Measurements from ENCODE around the gene REPIN1. TPM values are rescaled to one million over a fixed set of nuclear protein-coding genes. Genes with fewer than 3 reads are reported as not detected.
A peak's percentile ranks its signal among the peaks of the same experiment; 100 is the strongest.

Gene REPIN1
- total and polyA plus RNA-seq, 10 donors = 47.9 to 126 (median 111) TPM

- Histone ChIP-seq H3K4me3 (no peak overlapping the region), H3K36me3 (peaks cover 0 to 53% (median 23%) of the 10 kb centered on the region in 6 donors), H3K27me3 (replicated peaks in 1 of 7) (peaks cover 0 to 7% (median 2%) of the 10 kb centered on the region in 7 donors), H3K9me3 (no peaks in the 10 kb centered on the region), H3K27ac (peak overlapping the region in 4 of 8 donors; percentile 17 to 51 (median 28)), H3K4me1 (peaks cover 0 to 34% (median 15%) of the 10 kb centered on the region in 6 donors)
- DNase-seq = no peak
- 71 to 84% (median 79%) methylated on average over 7 of the region's 7 CpGs for WGBS, 5 donors
- TF ChIP-seq POLR2AphosphoS5 (IDR thresholded peaks at IDR 0.05) = no peak
- TF ChIP-seq POLR2A (IDR thresholded peaks at IDR 0.05) = no peak
- no peak for TF ChIP-seq CTCF (IDR thresholded peaks at IDR 0.05 in 8 of 11, conservative IDR thresholded peaks at IDR 0.05 in 3 of 11)
- intact Hi-C loops (cut with DNase I; ENCODE audit: low total_unique reads) = no loop called here
Measured at GRCh38 chr7:150335108-150335773, 33.4 kb upstream of the REPIN1 start.

- H3K4me1 ChIP-seq = peaks cover 0 to 39% (median 20%) of the 10 kb centered on the region in 6 donors
- intact Hi-C loops (cut with DNase I; ENCODE audit: low total_unique reads) = no loop called here
- H3K27me3 ChIP-seq (replicated peaks in 1 of 7) = peaks cover 0 to 12% (median 7%) of the 10 kb centered on the region in 7 donors
- no peak for TF ChIP-seq POLR2A (IDR thresholded peaks at IDR 0.05)
- TF ChIP-seq CTCF (IDR thresholded peaks at IDR 0.05 in 8 of 11, conservative IDR thresholded peaks at IDR 0.05 in 3 of 11) = no peak
- TF ChIP-seq POLR2AphosphoS5 (IDR thresholded peaks at IDR 0.05) = no peak
- H3K9me3 ChIP-seq = no peaks in the 10 kb centered on the region
- peaks cover 0 to 48% (median 18%) of the 10 kb centered on the region in 6 donors for H3K36me3 ChIP-seq
- DNase-seq = no peak
- 83 to 92% (median 87%) methylated on average over 6 of the region's 6 CpGs for WGBS, 5 donors
- H3K27ac ChIP-seq = peak overlapping the region in 4 of 8 donors; percentile 17 to 51 (median 28)
- no peak overlapping the region for H3K4me3 ChIP-seq
Measured at GRCh38 chr7:150335774-150336112, 32.9 kb upstream of the REPIN1 start.

GRCh38 chr7:150336746-150337145 is 31.9 kb upstream of the REPIN1 start:
- intact Hi-C loops (cut with DNase I; ENCODE audit: low total_unique reads) = no loop called here
- DNase-seq = no peak
- Histone ChIP-seq H3K36me3 (peaks cover 0 to 38% (median 14%) of the 10 kb centered on the region in 6 donors), H3K4me1 (peaks cover 0 to 48% (median 26%) of the 10 kb centered on the region in 6 donors), H3K4me3 (no peak overlapping the region), H3K9me3 (no peaks in the 10 kb centered on the region), H3K27me3 (replicated peaks in 1 of 7) (peaks cover 0 to 22% (median 16%) of the 10 kb centered on the region in 7 donors), H3K27ac (peak overlapping the region in 1 of 8 donors; percentile 5)
- no peak for TF ChIP-seq POLR2A (IDR thresholded peaks at IDR 0.05)
- no peak for TF ChIP-seq CTCF (IDR thresholded peaks at IDR 0.05 in 8 of 11, conservative IDR thresholded peaks at IDR 0.05 in 3 of 11)
- no peak for TF ChIP-seq POLR2AphosphoS5 (IDR thresholded peaks at IDR 0.05)
- WGBS, 5 donors = 94 to 100% (median 97%) methylated on average over 10 to 14 of the region's 14 CpGs; no CpG with 5 or more reads in 1 of the 5 donors

GRCh38 chr7:150337179-150337578 is 31.4 kb upstream of the REPIN1 start:
- DNase-seq = no peak
- 93 to 97% (median 94%) methylated on average over 12 to 18 of the region's 18 CpGs; no CpG with 5 or more reads in 1 of the 5 donors for WGBS, 5 donors
- Histone ChIP-seq H3K9me3 (no peaks in the 10 kb centered on the region), H3K27me3 (replicated peaks in 1 of 7) (peaks cover 0 to 26% (median 18%) of the 10 kb centered on the region in 7 donors), H3K36me3 (peaks cover 0 to 36% (median 14%) of the 10 kb centered on the region in 6 donors), H3K27ac (peak overlapping the region in 1 of 8 donors; percentile 5), H3K4me1 (peaks cover 0 to 52% (median 27%) of the 10 kb centered on the region in 6 donors), H3K4me3 (no peak overlapping the region)
- intact Hi-C loops (cut with DNase I; ENCODE audit: low total_unique reads) = no loop called here
- TF ChIP-seq POLR2A (IDR thresholded peaks at IDR 0.05) (no peak), CTCF (IDR thresholded peaks at IDR 0.05 in 8 of 11, conservative IDR thresholded peaks at IDR 0.05 in 3 of 11) (no peak), POLR2AphosphoS5 (IDR thresholded peaks at IDR 0.05) (no peak)

All from spleen (tissue), 11 donors.